DOHH2 (cell line): ENCODE data around the gene MYH15.

Experiments
- H3F3A ChIP-seq: fragments of 200-600 bp; sonication (generic), shearing (Covaris generic); 2 replicates; pipeline ENCODE4 v1.6.0; 2016; ENCODE audit warnings: antibody characterized with exemption, mild to moderate bottlenecking; ENCODE audit not compliant: control insufficient read depth, insufficient read depth
- H3K27ac ChIP-seq: fragments of 200-600 bp; sonication (generic); 2 replicates; pipeline ENCODE4 v1.5.1; 2014; ENCODE audit warnings: low read depth, mild to moderate bottlenecking, low read length, moderate library complexity
- H3K27me3 ChIP-seq: fragments of 200-600 bp; sonication (generic); 2 replicates; pipeline ENCODE4 v1.6.1; 2014; ENCODE audit warnings: mild to moderate bottlenecking, low read length, mixed read lengths; ENCODE audit not compliant: control insufficient read depth
- H3K36me3 ChIP-seq: fragments of 200-600 bp; sonication (generic); 2 replicates; pipeline ENCODE4 v1.6.1; 2014; ENCODE audit warnings: mild to moderate bottlenecking, low read length, moderate library complexity, mixed read lengths; ENCODE audit not compliant: control insufficient read depth
- H3K4me1 ChIP-seq: fragments of 200-600 bp; sonication (generic); 2 replicates; pipeline ENCODE4 v1.6.1; 2014; ENCODE audit warnings: mild to moderate bottlenecking, low read length, mixed read lengths; ENCODE audit not compliant: control insufficient read depth
- H3K4me2 ChIP-seq: fragments of 200-600 bp; sonication (generic); 2 replicates; pipeline ENCODE4 v1.6.0; 2014; ENCODE audit warnings: mild to moderate bottlenecking, low read length, moderate library complexity
- H3K4me3 ChIP-seq: fragments of 200-600 bp; sonication (generic); 2 replicates; pipeline ENCODE4 v1.5.1; 2014; ENCODE audit warnings: mild to moderate bottlenecking, low read length, mixed read lengths
- H3K79me2 ChIP-seq: fragments of 200-600 bp; sonication (generic); 2 replicates; pipeline ENCODE4 v1.6.1; 2014; ENCODE audit warnings: mild to moderate bottlenecking, low read length, mixed read lengths; ENCODE audit not compliant: control insufficient read depth
- H3K9me2 ChIP-seq: fragments of 200-600 bp; sonication (generic); replicated peaks from 2 replicates; pipeline ENCODE4 v1.6.1; 2014; ENCODE audit warnings: mild to moderate bottlenecking, low read length, mixed read lengths; ENCODE audit not compliant: control insufficient read depth
- H3K9me3 ChIP-seq: fragments of 200-600 bp; sonication (generic); 2 replicates; pipeline ENCODE4 v1.6.1; 2014; ENCODE audit warnings: antibody characterized with exemption, low read length, mixed read lengths; ENCODE audit not compliant: control insufficient read depth, insufficient read depth
- H4K20me1 ChIP-seq: fragments of 200-600 bp; sonication (generic); 2 replicates; pipeline ENCODE4 v1.6.0; 2014; ENCODE audit warnings: low read depth, mild to moderate bottlenecking, antibody characterized with exemption, low read length, moderate library complexity; ENCODE audit not compliant: control insufficient read depth, insufficient read depth
- EZH2phosphoT487 ChIP-seq: fragments of 200-600 bp; sonication (generic); IDR thresholded peaks from 2 replicates; pipeline ENCODE4 v1.6.1; 2017; ENCODE audit warnings: borderline replicate concordance, mild to moderate bottlenecking, antibody characterized with exemption, low read length, moderate library complexity, mixed read lengths
- TF ChIP-seq, protein P1 (sequence below): fragments of 200-600 bp; sonication (generic); IDR thresholded peaks from one replicate; pipeline ENCODE4 v1.5.1; 2014; ENCODE audit warnings: antibody characterized with exemption, mild to moderate bottlenecking, low read depth, low read length; ENCODE audit not compliant: poor library complexity, severe bottlenecking

The MYH15 gene

DNA sequence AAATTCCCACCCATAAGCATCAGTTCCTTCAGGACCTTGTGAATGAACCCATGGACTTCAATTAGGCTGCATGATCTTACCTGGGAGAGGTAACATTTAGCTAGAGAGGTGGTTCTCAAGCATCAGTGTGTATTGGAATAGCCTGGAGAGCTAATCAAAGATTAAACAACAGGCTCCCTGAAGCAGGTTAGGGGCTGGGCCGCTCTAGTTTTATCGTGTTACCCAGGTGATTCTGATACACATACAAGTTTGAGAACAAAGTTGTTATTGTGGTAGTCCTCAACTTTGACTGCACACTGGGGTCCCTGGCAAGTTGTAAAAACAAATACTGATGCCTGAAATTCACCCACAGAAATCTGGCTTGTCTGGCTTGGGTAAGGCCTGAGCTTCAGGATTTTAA, 31.2 kb downstream of the MYH15 start:
- Histone ChIP-seq H3K4me1 (no peaks in the 10 kb centered on the region), H3F3A (no peaks in the 10 kb centered on the region), H3K4me2 (no peak overlapping the region), H4K20me1 (no peaks in the 10 kb centered on the region), H3K79me2 (no peaks in the 10 kb centered on the region), H3K36me3 (no peaks in the 10 kb centered on the region), H3K4me3 (no peak overlapping the region), H3K27ac (no peak overlapping the region), H3K27me3 (peaks cover 5% of the 10 kb centered on the region; the same call in 1 of the 2 replicates), H3K9me2 (no peaks in the 10 kb centered on the region), H3K9me3 (no peaks in the 10 kb centered on the region)
- TF ChIP-seq EZH2phosphoT487: no peak
- TF ChIP-seq, protein P1, sequence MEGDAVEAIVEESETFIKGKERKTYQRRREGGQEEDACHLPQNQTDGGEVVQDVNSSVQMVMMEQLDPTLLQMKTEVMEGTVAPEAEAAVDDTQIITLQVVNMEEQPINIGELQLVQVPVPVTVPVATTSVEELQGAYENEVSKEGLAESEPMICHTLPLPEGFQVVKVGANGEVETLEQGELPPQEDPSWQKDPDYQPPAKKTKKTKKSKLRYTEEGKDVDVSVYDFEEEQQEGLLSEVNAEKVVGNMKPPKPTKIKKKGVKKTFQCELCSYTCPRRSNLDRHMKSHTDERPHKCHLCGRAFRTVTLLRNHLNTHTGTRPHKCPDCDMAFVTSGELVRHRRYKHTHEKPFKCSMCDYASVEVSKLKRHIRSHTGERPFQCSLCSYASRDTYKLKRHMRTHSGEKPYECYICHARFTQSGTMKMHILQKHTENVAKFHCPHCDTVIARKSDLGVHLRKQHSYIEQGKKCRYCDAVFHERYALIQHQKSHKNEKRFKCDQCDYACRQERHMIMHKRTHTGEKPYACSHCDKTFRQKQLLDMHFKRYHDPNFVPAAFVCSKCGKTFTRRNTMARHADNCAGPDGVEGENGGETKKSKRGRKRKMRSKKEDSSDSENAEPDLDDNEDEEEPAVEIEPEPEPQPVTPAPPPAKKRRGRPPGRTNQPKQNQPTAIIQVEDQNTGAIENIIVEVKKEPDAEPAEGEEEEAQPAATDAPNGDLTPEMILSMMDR: no peak

DNA sequence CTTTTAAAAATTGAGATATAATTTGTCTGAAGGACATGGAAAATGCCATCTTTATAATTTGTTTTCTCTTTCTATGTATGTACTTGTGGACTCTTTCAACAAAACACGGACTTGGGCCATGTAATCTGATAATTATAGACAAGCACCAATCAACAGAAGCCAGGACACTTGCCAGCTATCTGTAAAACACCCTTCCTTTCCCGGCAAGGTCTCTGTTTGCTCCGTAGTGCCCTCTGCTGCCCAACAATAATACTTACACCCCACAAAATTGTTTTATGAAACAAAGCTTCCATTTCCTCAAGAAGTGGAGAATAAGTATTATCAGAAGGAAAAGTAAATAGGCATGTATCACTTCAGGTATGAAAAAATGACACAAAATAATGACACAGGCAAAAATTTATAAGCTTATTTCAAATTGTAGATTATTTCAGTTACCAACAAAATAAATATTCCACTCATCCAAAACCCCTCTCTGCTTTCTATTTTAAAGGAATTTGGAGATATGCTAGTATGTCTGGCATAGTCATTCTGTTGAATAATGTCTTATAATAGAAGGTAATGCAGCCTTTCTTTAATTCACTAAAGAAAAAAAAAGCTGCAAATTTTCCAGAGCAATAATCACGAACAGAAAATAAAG, 32.8 kb downstream of the MYH15 start:
- Histone ChIP-seq H3K79me2 (no peaks in the 10 kb centered on the region), H3K4me2 (no peak overlapping the region), H3K36me3 (no peaks in the 10 kb centered on the region), H4K20me1 (no peaks in the 10 kb centered on the region), H3K9me3 (no peaks in the 10 kb centered on the region), H3F3A (no peaks in the 10 kb centered on the region), H3K4me1 (no peaks in the 10 kb centered on the region), H3K27ac (no peak overlapping the region), H3K27me3 (peaks cover 5% of the 10 kb centered on the region; the same call in 1 of the 2 replicates), H3K9me2 (no peaks in the 10 kb centered on the region), H3K4me3 (no peak overlapping the region)
- TF ChIP-seq, protein P1: peak; percentile 80
- TF ChIP-seq EZH2phosphoT487: no peak

DNA sequence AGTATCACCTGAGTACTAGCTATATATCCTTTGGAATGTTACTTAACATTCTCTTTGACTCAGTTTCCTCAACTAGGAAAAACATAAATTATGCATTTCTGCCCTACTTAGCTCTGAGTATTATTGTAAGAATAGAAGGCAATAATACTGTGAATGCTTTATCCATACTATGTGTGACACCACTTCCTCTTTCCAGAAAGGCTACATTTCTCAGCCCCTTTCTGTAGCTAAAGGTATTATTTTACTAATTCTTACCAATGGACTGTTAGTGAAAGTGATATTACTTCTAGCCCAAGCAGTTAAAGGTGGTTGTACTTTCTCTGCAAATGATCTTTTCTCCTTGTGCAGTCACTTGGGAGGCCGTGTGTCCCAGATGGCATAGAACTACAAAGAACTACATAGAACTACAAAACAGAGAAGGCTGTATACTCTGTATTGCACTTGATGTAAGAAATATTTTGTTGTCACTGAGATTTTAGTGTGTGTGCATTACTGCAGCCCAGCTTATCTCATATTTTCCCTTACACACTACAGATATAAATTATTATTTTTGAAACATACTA, 35.1 kb downstream of the MYH15 start:
- no peak overlapping the region for H3K4me2 ChIP-seq
- TF ChIP-seq, protein P1: no peak
- TF ChIP-seq EZH2phosphoT487: no peak
- peaks cover 4% of the 10 kb centered on the region; the same call in 1 of the 2 replicates for H3K27me3 ChIP-seq
- H3K9me2 ChIP-seq: no peaks in the 10 kb centered on the region
- H4K20me1 ChIP-seq: no peaks in the 10 kb centered on the region
- H3K4me1 ChIP-seq: no peaks in the 10 kb centered on the region
- H3K9me3 ChIP-seq: no peaks in the 10 kb centered on the region
- no peaks in the 10 kb centered on the region for H3K79me2 ChIP-seq
- H3K36me3 ChIP-seq: no peaks in the 10 kb centered on the region
- H3K4me3 ChIP-seq: no peak overlapping the region
- H3K27ac ChIP-seq: no peak overlapping the region
- H3F3A ChIP-seq: no peaks in the 10 kb centered on the region
